H9 (cell line): ENCODE data around the gene CSMD2. TPM values are rescaled to one million over a fixed set of nuclear protein-coding genes. Genes with fewer than 3 reads are reported as not detected.

Experiments used
- DNase-seq: peaks from one replicate; pipeline ENCODE4 v3.0.0-alpha.2; 2017
- H2AFZ ChIP-seq: one replicate; pipeline ENCODE4 v1.6.1; 2013; ENCODE audit warnings: mild to moderate bottlenecking, low read length, control low read depth, moderate library complexity
- H2AK5ac ChIP-seq: 2 replicates; pipeline ENCODE4 v1.6.1; 2013; ENCODE audit warnings: low read length, control low read depth, mixed read lengths; ENCODE audit not compliant: insufficient read length
- H2BK120ac ChIP-seq: one replicate; pipeline ENCODE4 v1.6.1; 2013; ENCODE audit warnings: low read depth, mild to moderate bottlenecking, low read length, control low read depth, inconsistent platforms; ENCODE audit not compliant: poor library complexity, severe bottlenecking
- H2BK12ac ChIP-seq: 2 replicates; pipeline ENCODE4 v1.6.1; 2013; ENCODE audit warnings: low read length, control low read depth, mixed read lengths, low read depth; ENCODE audit not compliant: insufficient read length
- H2BK15ac ChIP-seq: 2 replicates; pipeline ENCODE4 v1.6.1; 2013; ENCODE audit warnings: low read depth, low read length, control low read depth
- H2BK20ac ChIP-seq: one replicate; pipeline ENCODE4 v1.6.1; 2013; ENCODE audit warnings: low read depth, mild to moderate bottlenecking, low read length, control low read depth, inconsistent platforms; ENCODE audit not compliant: poor library complexity, severe bottlenecking
- H2BK5ac ChIP-seq: 2 replicates; pipeline ENCODE4 v1.6.1; 2013; ENCODE audit warnings: low read length, control low read depth, mixed read lengths; ENCODE audit not compliant: insufficient read length
- H3K14ac ChIP-seq: 2 replicates; pipeline ENCODE4 v1.6.1; 2013; ENCODE audit warnings: low read length, control low read depth; ENCODE audit not compliant: insufficient read depth
- H3K18ac ChIP-seq: 2 replicates; pipeline ENCODE4 v1.6.1; 2013; ENCODE audit warnings: low read depth, mild to moderate bottlenecking, mixed read lengths, low read length, control low read depth; ENCODE audit not compliant: insufficient read length
- H3K23ac ChIP-seq: 2 replicates; pipeline ENCODE4 v1.6.1; 2013; ENCODE audit warnings: low read length, control low read depth, mixed read lengths, low read depth; ENCODE audit not compliant: insufficient read length
- H3K23me2 ChIP-seq: 2 replicates; pipeline ENCODE4 v1.6.1; 2013; ENCODE audit warnings: low read depth, mild to moderate bottlenecking, mixed read lengths, low read length, control low read depth; ENCODE audit not compliant: insufficient read length, poor library complexity, severe bottlenecking
- H3K27ac ChIP-seq: 2 replicates; pipeline ENCODE4 v1.5.1; 2013; ENCODE audit warnings: low read length, control low read depth, mixed read lengths, low read depth; ENCODE audit not compliant: insufficient read length
- H3K27me3 ChIP-seq: 2 replicates; pipeline ENCODE4 v1.6.1; 2013; ENCODE audit warnings: low read length, control low read depth, inconsistent platforms; ENCODE audit not compliant: insufficient read depth
- H3K4ac ChIP-seq: 2 replicates; pipeline ENCODE4 v1.6.1; 2013; ENCODE audit warnings: low read depth, mild to moderate bottlenecking, control low read depth, inconsistent platforms, low read length, moderate library complexity
- H3K4me1 ChIP-seq: 2 replicates; pipeline ENCODE4 v1.6.1; 2013; ENCODE audit warnings: low read length, control low read depth, inconsistent platforms; ENCODE audit not compliant: insufficient read depth
- H3K4me2 ChIP-seq: 2 replicates; pipeline ENCODE4 v1.6.1; 2013; ENCODE audit warnings: low read length, control low read depth, mixed read lengths; ENCODE audit not compliant: insufficient read length, insufficient read depth
- H3K56ac ChIP-seq: 2 replicates; pipeline ENCODE4 v1.6.1; 2013; ENCODE audit warnings: low read depth, mild to moderate bottlenecking, mixed read lengths, low read length, control low read depth; ENCODE audit not compliant: insufficient read length
- H3K79me1 ChIP-seq: 2 replicates; pipeline ENCODE4 v1.6.1; 2013; ENCODE audit warnings: low read depth, mild to moderate bottlenecking, moderate library complexity, low read length, control low read depth, inconsistent platforms; ENCODE audit not compliant: insufficient read depth, poor library complexity, severe bottlenecking
- H3K79me2 ChIP-seq: 2 replicates; pipeline ENCODE4 v1.6.1; 2013; ENCODE audit warnings: low read length, control low read depth, inconsistent platforms; ENCODE audit not compliant: insufficient read depth
- H3K9ac ChIP-seq: 2 replicates; pipeline ENCODE4 v1.6.1; 2013; ENCODE audit warnings: low read length, control low read depth, mixed read lengths; ENCODE audit not compliant: insufficient read length; ENCODE audit errors: extremely low read depth
- H3K9me3 ChIP-seq: one replicate; pipeline ENCODE4 v1.6.1; 2013; ENCODE audit warnings: low read depth, low read length, inconsistent platforms; ENCODE audit not compliant: control insufficient read depth
- H3T11ph ChIP-seq: one replicate; pipeline ENCODE4 v1.6.1; 2013; ENCODE audit warnings: mild to moderate bottlenecking, low read length, control low read depth, inconsistent platforms
- H4K20me1 ChIP-seq: one replicate; pipeline ENCODE4 v1.6.1; 2013; ENCODE audit not compliant: control insufficient read depth, insufficient read length, insufficient read depth
- H4K5ac ChIP-seq: 2 replicates; pipeline ENCODE4 v1.6.1; 2013; ENCODE audit warnings: low read depth, mild to moderate bottlenecking, mixed read lengths, low read length, control low read depth; ENCODE audit not compliant: insufficient read length
- H4K8ac ChIP-seq: replicated peaks from 2 replicates; pipeline ENCODE4 v1.6.1; 2013; ENCODE audit warnings: low read length, control low read depth, mixed read lengths, low read depth; ENCODE audit not compliant: insufficient read length
- H4K91ac ChIP-seq: 2 replicates; pipeline ENCODE4 v1.6.1; 2013; ENCODE audit warnings: low read depth, mild to moderate bottlenecking, moderate library complexity, mixed read lengths, low read length, control low read depth; ENCODE audit not compliant: insufficient read length
- H3K27ac Mint-ChIP-seq, 3 experiments: 2 replicates in 2 of 3; 3 replicates in 1 of 3; pipeline ENCODE4 v1.8.0; 2020 to 2021; ENCODE audit warnings: mixed read lengths in 3 of 3, mild to moderate bottlenecking in 1 of 3, moderate library complexity in 1 of 3
- H3K27me3 Mint-ChIP-seq: 2 replicates; pipeline ENCODE4 v1.8.0; 2021; ENCODE audit warnings: low read depth, mild to moderate bottlenecking, moderate library complexity, mixed read lengths
- H3K36me3 Mint-ChIP-seq, 3 experiments: 2 replicates in 2 of 3; 3 replicates in 1 of 3; pipeline ENCODE4 v1.8.0; 2020 to 2021; ENCODE audit warnings: low read depth in 3 of 3, mixed read lengths in 3 of 3; ENCODE audit not compliant: insufficient read depth in 1 of 3
- H3K4me1 Mint-ChIP-seq, 2 experiments: 2 replicates each; pipeline ENCODE4 v1.8.0; 2020; ENCODE audit warnings: mixed read lengths in 2 of 2
- H3K4me3 Mint-ChIP-seq, 2 experiments: 2 replicates in 1 of 2; 3 replicates in 1 of 2; pipeline ENCODE4 v1.8.0; 2020 to 2021; ENCODE audit warnings: mild to moderate bottlenecking in 2 of 2, mixed read lengths in 2 of 2, moderate library complexity in 1 of 2
- H3K9me3 Mint-ChIP-seq, 2 experiments: 2 replicates in 1 of 2; 3 replicates in 1 of 2; pipeline ENCODE4 v1.8.0; 2020; ENCODE audit warnings: mild to moderate bottlenecking in 2 of 2, mixed read lengths in 2 of 2, moderate library complexity in 1 of 2
- WGBS: extraction: QIAGEN DNeasy Blood & Tissue Kit; methylation state at CpG from one replicate; pipeline ENCODE4 v1.1.7; 2013; ENCODE audit warnings: missing lambda C conversion rate, low lambda C conversion rate, mixed read lengths; ENCODE audit not compliant: insufficient read length; ENCODE audit errors: extremely low coverage; 5-methylcytosine and 5-hydroxymethylcytosine counted together
- total RNA-seq: library from RNA; stranded (reverse); gene quantifications from 2 replicates; pipeline ENCODE4 v1.2.1, GENCODE V29; 2021
- TF ChIP-seq, protein P1 (sequence below): fragments of 200-600 bp; sonication (generic); conservative IDR thresholded peaks from 3 replicates; pipeline ENCODE4 v1.8.0; 2021; ENCODE audit warnings: antibody characterized with exemption, mild to moderate bottlenecking

Gene CSMD2
- total RNA-seq, 1 experiment from 2014 or later: 6.4 TPM

DNA sequence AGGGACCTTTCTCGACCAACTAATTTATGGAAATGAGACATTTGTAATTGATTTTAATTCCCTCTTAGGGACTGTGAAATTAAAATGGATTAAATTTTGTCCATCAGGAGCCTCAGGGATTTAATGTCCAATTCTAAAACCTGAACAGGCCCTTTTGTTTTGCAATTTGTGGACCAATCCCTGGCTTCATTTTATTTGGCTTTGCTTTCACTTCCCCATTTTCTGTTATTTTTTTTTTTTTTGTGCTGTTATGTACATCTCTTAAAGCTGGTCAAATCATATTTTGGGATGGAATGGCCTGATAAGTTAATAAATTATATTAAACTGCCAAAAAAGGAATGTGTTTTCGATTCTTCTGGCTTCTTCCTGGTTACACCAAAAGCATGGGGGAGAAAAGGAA, 663.7 kb downstream of the CSMD2 start:
- H3K27ac Mint-ChIP-seq: no peak overlapping the region

More for the DNA sequence above, 663.7 kb downstream of the CSMD2 start:
- H3K79me1 ChIP-seq: no peaks in the 10 kb centered on the region
- no peak overlapping the region for H3K9ac ChIP-seq
- no peak for DNase-seq
- H3K18ac ChIP-seq: no peak overlapping the region
- H3K9me3 ChIP-seq: peaks cover 2% of the 10 kb centered on the region
- no peak overlapping the region for H2BK15ac ChIP-seq
- no peak overlapping the region for H3K4me2 ChIP-seq
- Mint-ChIP-seq H3K27me3 (no peaks in the 10 kb centered on the region; the same call in none of the 2 replicates), H3K4me3 (no peak overlapping the region), H3K9me3 (peaks cover 3 to 16% of the 10 kb centered on the region in 2 experiments), H3K36me3 (peaks cover 2 to 19% (median 17%) of the 10 kb centered on the region in 3 experiments; a peak in 6 of 7 replicates), H3K4me1 (peaks cover 10% of the 10 kb centered on the region in 2 experiments)
- H3K27ac ChIP-seq: no peak overlapping the region
- no peak overlapping the region for H2AK5ac ChIP-seq
- no peak overlapping the region for H4K8ac ChIP-seq
- H3K56ac ChIP-seq: no peak overlapping the region
- no peaks in the 10 kb centered on the region for H3K4me1 ChIP-seq
- no peak overlapping the region for H3K14ac ChIP-seq
- H2BK12ac ChIP-seq: no peak overlapping the region
- H3K4ac ChIP-seq: no peak overlapping the region
- no peaks in the 10 kb centered on the region for H3K79me2 ChIP-seq
- TF ChIP-seq, protein P1, sequence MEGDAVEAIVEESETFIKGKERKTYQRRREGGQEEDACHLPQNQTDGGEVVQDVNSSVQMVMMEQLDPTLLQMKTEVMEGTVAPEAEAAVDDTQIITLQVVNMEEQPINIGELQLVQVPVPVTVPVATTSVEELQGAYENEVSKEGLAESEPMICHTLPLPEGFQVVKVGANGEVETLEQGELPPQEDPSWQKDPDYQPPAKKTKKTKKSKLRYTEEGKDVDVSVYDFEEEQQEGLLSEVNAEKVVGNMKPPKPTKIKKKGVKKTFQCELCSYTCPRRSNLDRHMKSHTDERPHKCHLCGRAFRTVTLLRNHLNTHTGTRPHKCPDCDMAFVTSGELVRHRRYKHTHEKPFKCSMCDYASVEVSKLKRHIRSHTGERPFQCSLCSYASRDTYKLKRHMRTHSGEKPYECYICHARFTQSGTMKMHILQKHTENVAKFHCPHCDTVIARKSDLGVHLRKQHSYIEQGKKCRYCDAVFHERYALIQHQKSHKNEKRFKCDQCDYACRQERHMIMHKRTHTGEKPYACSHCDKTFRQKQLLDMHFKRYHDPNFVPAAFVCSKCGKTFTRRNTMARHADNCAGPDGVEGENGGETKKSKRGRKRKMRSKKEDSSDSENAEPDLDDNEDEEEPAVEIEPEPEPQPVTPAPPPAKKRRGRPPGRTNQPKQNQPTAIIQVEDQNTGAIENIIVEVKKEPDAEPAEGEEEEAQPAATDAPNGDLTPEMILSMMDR: no peak
- H4K91ac ChIP-seq: no peak overlapping the region
- H2BK20ac ChIP-seq: no peak overlapping the region
- H2BK120ac ChIP-seq: no peak overlapping the region
- no peaks in the 10 kb centered on the region for H4K20me1 ChIP-seq
- H2BK5ac ChIP-seq: no peak overlapping the region
- H3K23me2 ChIP-seq: no peaks in the 10 kb centered on the region
- H2AFZ ChIP-seq: no peak overlapping the region
- no peak overlapping the region for H3K23ac ChIP-seq
- H3K27me3 ChIP-seq: no peaks in the 10 kb centered on the region
- no peak overlapping the region for H3T11ph ChIP-seq
- no CpG with 5 or more reads among the region's 2 CpGs for WGBS
- no peak overlapping the region for H4K5ac ChIP-seq
